GM19023 (cell line): ENCODE data around the gene UPF2.

Source experiments
- ATAC-seq: cut with Tn5 transposase; IDR thresholded peaks from one replicate; pipeline ENCODE4 v1.9.1; 2021; ENCODE audit warnings: mild to moderate bottlenecking, moderate library complexity; ENCODE audit not compliant: unreplicated experiment

UPF2 gene

GRCh38 chr10:11962176-11962575 lies 80.4 kb downstream of the UPF2 start:
- no peak for ATAC-seq

- no peak for ATAC-seq
Measured at GRCh38 chr10:11961771-11962170, 80.8 kb downstream of the UPF2 start.

- no peak for ATAC-seq
Measured at GRCh38 chr10:11959966-11960365, 82.6 kb downstream of the UPF2 start.

- no peak for ATAC-seq
Measured at GRCh38 chr10:11958956-11959355, 83.7 kb downstream of the UPF2 start.

- no peak for ATAC-seq
Measured at GRCh38 chr10:11951695-11952094, 90.9 kb downstream of the UPF2 start.

GRCh38 chr10:11950325-11951018 lies 92.1 kb downstream of the UPF2 start:
- no peak for ATAC-seq

- no peak for ATAC-seq
Measured at GRCh38 chr10:11949152-11949551, 93.5 kb downstream of the UPF2 start.

GRCh38 chr10:11946652-11947051 lies 96.0 kb downstream of the UPF2 start:
- ATAC-seq, result no peak

GRCh38 chr10:11936389-11937152 lies 106.0 kb downstream of the UPF2 start:
- ATAC-seq, result no peak

GRCh38 chr10:11934262-11934661 lies 108.3 kb downstream of the UPF2 start:
- ATAC-seq, result no peak

GRCh38 chr10:11933577-11934223 lies 108.9 kb downstream of the UPF2 start:
- ATAC-seq, result no peak

- ATAC-seq, result no peak
Measured at GRCh38 chr10:11931038-11931437, 111.6 kb downstream of the UPF2 start.

GRCh38 chr10:11930312-11930978 lies 112.2 kb downstream of the UPF2 start:
- no peak for ATAC-seq

- ATAC-seq, result no peak
Measured at GRCh38 chr10:11927746-11928145, 114.9 kb downstream of the UPF2 start.

- ATAC-seq, result no peak
Measured at GRCh38 chr10:11921800-11922392, 120.7 kb downstream of the UPF2 start.

- ATAC-seq, result no peak
Measured at GRCh38 chr10:11919271-11919670, 123.3 kb downstream of the UPF2 start.

GRCh38 chr10:11918384-11918783 lies 124.2 kb downstream of the UPF2 start:
- ATAC-seq, result no peak

GRCh38 chr10:11913079-11913641 lies 129.4 kb downstream of the UPF2 start:
- ATAC-seq, result no peak

GRCh38 chr10:11910102-11910501 lies 132.5 kb downstream of the UPF2 start:
- no peak for ATAC-seq

- ATAC-seq, result no peak
Measured at GRCh38 chr10:11909618-11910017, 133.0 kb downstream of the UPF2 start.

- ATAC-seq, result no peak
Measured at GRCh38 chr10:11908991-11909390, 133.6 kb downstream of the UPF2 start.
